Stimulated activated CD8-positive, alpha-beta memory T cell treated with anti-CD3 and anti-CD28 coated beads, Interleukin-15, amount 100 ng/mL, for 1 hour (primary cell): ENCODE measurements around the gene ZFTA.

Source experiments
- DNase-seq: peaks from one replicate; pipeline ENCODE4 v3.0.0-alpha.2; 2020; ENCODE audit warnings: low read depth

ZFTA gene

GRCh38 chr11:63749624-63750023 is 19.0 kb downstream of the ZFTA start:
- DNase-seq: no peak

GRCh38 chr11:63747011-63747410 is 21.6 kb downstream of the ZFTA start:
- DNase-seq: no peak

- DNase-seq: no peak
Measured at GRCh38 chr11:63745304-63746170, 23.0 kb downstream of the ZFTA start.

- DNase-seq: peak; percentile 56
Measured at GRCh38 chr11:63738720-63739360, 29.7 kb downstream of the ZFTA start.

GRCh38 chr11:63737718-63738117 is 30.9 kb downstream of the ZFTA start:
- DNase-seq: no peak

GRCh38 chr11:63736864-63737263 is 31.7 kb downstream of the ZFTA start:
- no peak for DNase-seq

GRCh38 chr11:63729326-63729725 is 39.2 kb downstream of the ZFTA start:
- no peak for DNase-seq

GRCh38 chr11:63720611-63721010 is 48.0 kb downstream of the ZFTA start:
- DNase-seq: no peak

- DNase-seq: no peak
Measured at GRCh38 chr11:63719987-63720386, 48.6 kb downstream of the ZFTA start.

GRCh38 chr11:63719001-63719400 is 49.6 kb downstream of the ZFTA start:
- DNase-seq: no peak
